Ascending aorta (tissue), 2 donors: ENCODE measurements around the gene MFSD11. TPM values are rescaled to one million over a fixed set of nuclear protein-coding genes. Genes with fewer than 3 reads are reported as not detected.
"Not testable (repeated sequence)": the region's sequence is repeated elsewhere in the genome, so short reads cannot be mapped to it uniquely, and the experiment has no call there.

Source experiments
- DNase-seq, 2 donors: peaks; one replicate each; pipeline ENCODE4 v3.0.0-alpha.2; 2019; ENCODE audit warnings: low spot score in 2 of 2
- H3K27ac ChIP-seq, 2 donors: fragments of 200-600 bp; sonication (generic); one replicate each; pipeline ENCODE4 v1.5.1; 2016 to 2017; ENCODE audit warnings: mild to moderate bottlenecking in 1 of 2
- H3K27me3 ChIP-seq: fragments of 200-600 bp; sonication (generic); one replicate; pipeline ENCODE4 v1.5.1; 2017
- H3K36me3 ChIP-seq, 2 donors: fragments of 200-600 bp; sonication (generic); one replicate each; pipeline ENCODE4 v1.5.1; 2016
- H3K4me1 ChIP-seq, 2 donors: fragments of 200-600 bp; sonication (generic); one replicate each; pipeline ENCODE4 v1.5.1; 2016 to 2017; ENCODE audit warnings: mild to moderate bottlenecking in 1 of 2
- H3K4me3 ChIP-seq, 2 donors: fragments of 200-600 bp; sonication (generic); one replicate each; pipeline ENCODE4 v1.5.1; 2016 to 2017; ENCODE audit warnings: mild to moderate bottlenecking in 1 of 2
- H3K9me3 ChIP-seq, 2 donors: fragments of 200-600 bp; sonication (generic); one replicate each; pipeline ENCODE4 v1.5.1; 2016
- intact Hi-C: fragments of 100-400 bp; cut with DNase I; formaldehyde crosslinking; loops from one replicate; pipeline ENCODE4 v1.15.1; 2023
- total RNA-seq: library from RNA; depleted of rRNA; stranded (reverse); fragments of >200 nt; gene quantifications from one replicate; pipeline ENCODE4 v1.1.0, GENCODE V29; 2016
- TF ChIP-seq, protein P1 (sequence below), 3 experiments: fragments of 200-600 bp in 2 of 3; fragments of 450-650 bp in 1 of 3; sonication (generic) in 2 of 3; IDR thresholded peaks; one replicate each; pipeline ENCODE4 v1.5.1; 2016 to 2019; ENCODE audit warnings: antibody characterized with exemption in 3 of 3, mild to moderate bottlenecking in 1 of 3, moderate library complexity in 1 of 3

MFSD11 gene
- total RNA-seq, 1 donor from 2014 or later: 13.4 TPM

- Histone ChIP-seq H3K36me3 (peaks cover 29 to 39% of the 10 kb centered on the region in 2 donors), H3K4me1 (peaks cover 2 to 24% of the 10 kb centered on the region in 2 donors), H3K27me3 (no peaks in the 10 kb centered on the region), H3K4me3 (peak overlapping the region in 1 of 2 donors; percentile 92), H3K27ac (peak overlapping the region; percentile 73 to 78), H3K9me3 (no peaks in the 10 kb centered on the region)
- peak in 1 of 2 donors; percentile 78 for DNase-seq
- TF ChIP-seq, protein P1, sequence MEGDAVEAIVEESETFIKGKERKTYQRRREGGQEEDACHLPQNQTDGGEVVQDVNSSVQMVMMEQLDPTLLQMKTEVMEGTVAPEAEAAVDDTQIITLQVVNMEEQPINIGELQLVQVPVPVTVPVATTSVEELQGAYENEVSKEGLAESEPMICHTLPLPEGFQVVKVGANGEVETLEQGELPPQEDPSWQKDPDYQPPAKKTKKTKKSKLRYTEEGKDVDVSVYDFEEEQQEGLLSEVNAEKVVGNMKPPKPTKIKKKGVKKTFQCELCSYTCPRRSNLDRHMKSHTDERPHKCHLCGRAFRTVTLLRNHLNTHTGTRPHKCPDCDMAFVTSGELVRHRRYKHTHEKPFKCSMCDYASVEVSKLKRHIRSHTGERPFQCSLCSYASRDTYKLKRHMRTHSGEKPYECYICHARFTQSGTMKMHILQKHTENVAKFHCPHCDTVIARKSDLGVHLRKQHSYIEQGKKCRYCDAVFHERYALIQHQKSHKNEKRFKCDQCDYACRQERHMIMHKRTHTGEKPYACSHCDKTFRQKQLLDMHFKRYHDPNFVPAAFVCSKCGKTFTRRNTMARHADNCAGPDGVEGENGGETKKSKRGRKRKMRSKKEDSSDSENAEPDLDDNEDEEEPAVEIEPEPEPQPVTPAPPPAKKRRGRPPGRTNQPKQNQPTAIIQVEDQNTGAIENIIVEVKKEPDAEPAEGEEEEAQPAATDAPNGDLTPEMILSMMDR (IDR thresholded peaks at IDR 0.05): no peak
- intact Hi-C loops: no loop called here
Observed at GRCh38 chr17:76740329-76741118, 2.6 kb downstream of the MFSD11 start.

DNA sequence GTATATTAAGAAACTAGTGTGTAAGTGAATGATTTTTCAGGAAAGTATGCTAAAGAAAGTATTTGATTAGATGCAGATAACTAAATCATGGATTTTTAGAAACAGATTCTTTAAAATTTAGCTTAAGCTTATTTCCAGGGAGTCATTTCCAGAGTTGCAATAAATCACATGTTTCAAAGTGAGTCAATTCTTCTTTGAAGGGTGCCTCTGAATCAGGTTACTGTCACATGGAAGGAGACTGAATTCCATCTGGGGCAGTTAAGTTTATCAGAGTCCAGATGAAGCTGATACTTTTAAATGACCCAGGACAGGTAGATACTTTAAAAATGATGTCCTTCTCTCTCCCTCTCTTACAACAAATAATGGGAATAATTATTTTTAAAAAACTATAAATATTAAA is 5.0 kb downstream of the MFSD11 start:
- TF ChIP-seq, protein P1 (IDR thresholded peaks at IDR 0.05): no peak
- no peaks in the 10 kb centered on the region for H3K27me3 ChIP-seq
- no peaks in the 10 kb centered on the region for H3K9me3 ChIP-seq
- no peak for DNase-seq
- no peak overlapping the region for H3K27ac ChIP-seq
- no peak overlapping the region for H3K4me3 ChIP-seq
- H3K4me1 ChIP-seq: peaks cover 2 to 21% of the 10 kb centered on the region in 2 donors
- H3K36me3 ChIP-seq: peaks cover 49 to 54% of the 10 kb centered on the region in 2 donors
- intact Hi-C loops: no loop called here

DNA sequence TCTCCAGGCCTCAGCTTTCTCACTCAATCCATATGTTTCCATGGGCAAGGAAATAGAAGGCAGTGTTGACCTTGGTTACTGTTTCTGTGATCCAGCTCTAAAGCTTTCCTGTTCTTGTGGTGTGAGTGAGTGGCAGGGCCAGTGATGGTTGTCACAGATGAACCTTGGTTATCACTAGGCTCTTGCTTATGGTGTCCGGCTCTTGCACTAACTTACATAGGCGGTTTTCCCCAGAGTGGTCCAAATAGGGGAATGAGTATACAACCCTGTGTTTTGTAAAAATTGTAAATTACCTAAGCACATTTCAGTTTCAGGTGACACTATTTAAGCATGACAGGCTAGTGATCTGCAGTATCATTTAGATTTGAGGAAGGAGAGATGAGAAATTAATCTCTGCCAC is 6.8 kb downstream of the MFSD11 start:
- intact Hi-C loops: no loop called here
- Histone ChIP-seq H3K36me3 (peaks cover 50 to 67% of the 10 kb centered on the region in 2 donors), H3K27me3 (no peaks in the 10 kb centered on the region)

GRCh38 chr17:76745785-76746184 is 7.9 kb downstream of the MFSD11 start:
- H3K4me3 ChIP-seq, H3K27ac ChIP-seq, DNase-seq, intact Hi-C loops, H3K9me3 ChIP-seq, H3K27me3 ChIP-seq, H3K4me1 ChIP-seq: not testable (repeated sequence)
- H3K36me3 ChIP-seq: peaks cover 50 to 67% of the 10 kb centered on the region in 2 donors

More for the DNA sequence above, 6.8 kb downstream of the MFSD11 start:
- Histone ChIP-seq H3K4me3 (no peak overlapping the region), H3K4me1 (peaks cover 0 to 7% of the 10 kb centered on the region in 2 donors), H3K27ac (no peak overlapping the region), H3K9me3 (no peaks in the 10 kb centered on the region)
- TF ChIP-seq, protein P1 (IDR thresholded peaks at IDR 0.05): no peak
- DNase-seq: no peak

- intact Hi-C loops: no loop called here
- DNase-seq: no peak
- no peaks in the 10 kb centered on the region for H3K27me3 ChIP-seq
- no peak overlapping the region for H3K4me3 ChIP-seq
- H3K4me1 ChIP-seq: no peaks in the 10 kb centered on the region
- peaks cover 39 to 56% of the 10 kb centered on the region in 2 donors for H3K36me3 ChIP-seq
- TF ChIP-seq, protein P1 (IDR thresholded peaks at IDR 0.05): no peak
- no peak overlapping the region for H3K27ac ChIP-seq
- H3K9me3 ChIP-seq: no peaks in the 10 kb centered on the region
Observed at GRCh38 chr17:76747716-76748363, 9.9 kb downstream of the MFSD11 start.

DNA sequence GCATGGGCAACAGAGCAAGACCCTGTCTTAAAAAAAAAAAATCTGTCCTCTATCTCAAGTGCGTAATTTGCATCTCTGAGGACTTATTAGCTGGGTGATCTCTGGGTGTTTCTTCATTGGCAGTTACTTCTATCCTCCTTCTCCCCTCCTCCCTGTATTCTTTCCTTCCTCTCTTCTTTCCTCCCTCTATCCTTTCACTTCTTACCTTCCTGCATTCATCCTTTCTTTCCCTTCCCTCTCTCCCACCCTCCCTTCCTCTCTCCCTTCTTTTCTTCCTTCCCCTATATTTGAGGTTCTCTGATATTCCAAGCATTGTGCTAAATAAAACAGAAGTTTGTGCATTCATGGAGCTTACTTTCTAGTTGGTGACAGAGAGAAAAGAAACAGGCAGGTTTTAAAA is 10.7 kb downstream of the MFSD11 start:
- TF ChIP-seq, protein P1 (IDR thresholded peaks at IDR 0.05): no peak
- Histone ChIP-seq H3K27me3 (no peaks in the 10 kb centered on the region), H3K4me1 (no peaks in the 10 kb centered on the region), H3K4me3 (no peak overlapping the region), H3K9me3 (no peaks in the 10 kb centered on the region), H3K36me3 (peaks cover 41 to 50% of the 10 kb centered on the region in 2 donors), H3K27ac (no peak overlapping the region)
- DNase-seq: no peak
- intact Hi-C loops: no loop called here
